ENCODE measurements around the gene HSD17B14.
"Not testable (repeated sequence)": the region's sequence is repeated elsewhere in the genome, so short reads cannot be mapped to it uniquely, and the experiment has no call there.

Gene HSD17B14

GRCh38 chr19:48795685-48796070, 40.6 kb downstream of the HSD17B14 start:
- no peak for DNase-seq

GRCh38 chr19:48795055-48795684, 41.1 kb downstream of the HSD17B14 start:
- peak; percentile 90 for DNase-seq

- no peak for DNase-seq
Observed at GRCh38 chr19:48794291-48794690, 42.0 kb downstream of the HSD17B14 start.

- DNase-seq = no peak
Observed at GRCh38 chr19:48793271-48793670, 43.0 kb downstream of the HSD17B14 start.

- DNase-seq = not testable (repeated sequence)
Observed at GRCh38 chr19:48787331-48787730, 49.0 kb downstream of the HSD17B14 start.

- not testable (repeated sequence) for DNase-seq
Observed at GRCh38 chr19:48786422-48786821, 49.9 kb downstream of the HSD17B14 start.

GRCh38 chr19:48784527-48784926, 51.8 kb downstream of the HSD17B14 start:
- DNase-seq = no peak

GRCh38 chr19:48780631-48781391, 55.5 kb downstream of the HSD17B14 start:
- DNase-seq = no peak

GRCh38 chr19:48779636-48780035, 56.7 kb downstream of the HSD17B14 start:
- DNase-seq = no peak

- no peak for DNase-seq
Observed at GRCh38 chr19:48777720-48778119, 58.6 kb downstream of the HSD17B14 start.

- no peak for DNase-seq
Observed at GRCh38 chr19:48777139-48777538, 59.2 kb downstream of the HSD17B14 start.

GRCh38 chr19:48772503-48772953, 63.8 kb downstream of the HSD17B14 start:
- no peak for DNase-seq

- DNase-seq = no peak
Observed at GRCh38 chr19:48770734-48771472, 65.4 kb downstream of the HSD17B14 start.

- no peak for DNase-seq
Observed at GRCh38 chr19:48770266-48770665, 66.0 kb downstream of the HSD17B14 start.

GRCh38 chr19:48768994-48769713, 67.1 kb downstream of the HSD17B14 start:
- no peak for DNase-seq

- DNase-seq = not testable (repeated sequence)
Observed at GRCh38 chr19:48768171-48768753, 68.0 kb downstream of the HSD17B14 start.

- not testable (repeated sequence) for DNase-seq
Observed at GRCh38 chr19:48765816-48766215, 70.5 kb downstream of the HSD17B14 start.
